Omental fat pad (tissue), 4 donors: Measurements from ENCODE around the gene LRPAP1. TPM values are rescaled to one million over a fixed set of nuclear protein-coding genes. Genes with fewer than 3 reads are reported as not detected.
"Not testable (repeated sequence)": the region's sequence is repeated elsewhere in the genome, so short reads cannot be mapped to it uniquely, and the experiment has no call there.

Source experiments
- ATAC-seq: fragments of 150-250 bp; one replicate; pipeline ENCODE4 v1.9.1; 2016; ENCODE audit warnings: mild to moderate bottlenecking, moderate library complexity; ENCODE audit not compliant: low FRiP score
- DNase-seq: peaks from one replicate; pipeline ENCODE4 v3.0.0-alpha.2; 2019; ENCODE audit warnings: low spot score
- CTCF ChIP-seq, 3 donors: fragments of 450-650 bp; IDR thresholded peaks; one replicate each; pipeline ENCODE4 v1.5.1; 2016 to 2017; ENCODE audit warnings: antibody characterized with exemption in 3 of 3, mild to moderate bottlenecking in 3 of 3, moderate library complexity in 2 of 3
- total RNA-seq, 4 donors: library from RNA; depleted of rRNA; stranded (reverse); fragments of >200 nt; gene quantifications; one replicate each; pipeline ENCODE4 v1.1.0, GENCODE V29; 2016

LRPAP1 gene
- total RNA-seq, 4 donors from 2014 or later, result 119 to 141 (median 127) TPM

DNA sequence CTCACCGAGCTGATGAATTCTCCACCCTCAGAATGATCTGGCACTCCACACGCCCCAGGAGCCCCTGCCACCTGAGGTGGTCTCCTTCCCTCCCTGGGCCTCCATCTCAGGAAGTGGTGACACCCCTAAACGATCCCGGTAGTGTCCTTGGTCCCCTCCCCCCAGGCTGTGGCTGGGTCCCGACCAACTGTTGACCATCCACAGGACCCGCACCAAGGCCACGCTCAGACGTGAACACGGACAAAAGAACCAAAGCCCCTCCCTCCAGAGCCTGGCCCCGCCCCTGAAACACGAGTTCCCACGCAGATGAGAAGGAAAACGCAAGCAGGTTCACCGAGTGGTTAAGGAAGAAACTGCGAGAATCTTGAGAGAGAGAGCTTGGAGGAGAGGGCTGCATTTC is 16.6 kb downstream of the LRPAP1 start:
- ATAC-seq (no peak), DNase-seq (no peak)
- no peak for TF ChIP-seq CTCF (IDR thresholded peaks at IDR 0.05)

GRCh38 chr4:3514806-3515501 is 17.3 kb downstream of the LRPAP1 start:
- ATAC-seq, result no peak
- no peak for TF ChIP-seq CTCF (IDR thresholded peaks at IDR 0.05)
- DNase-seq, result no peak

- no peak for ATAC-seq
- DNase-seq, result no peak
- no peak for TF ChIP-seq CTCF (IDR thresholded peaks at IDR 0.05)
Measured at GRCh38 chr4:3514221-3514780, 17.9 kb downstream of the LRPAP1 start.

GRCh38 chr4:3513807-3514206 is 18.4 kb downstream of the LRPAP1 start:
- TF ChIP-seq CTCF (IDR thresholded peaks at IDR 0.05), result no peak
- ATAC-seq (no peak), DNase-seq (no peak)

GRCh38 chr4:3512719-3513118 is 19.5 kb downstream of the LRPAP1 start:
- TF ChIP-seq CTCF (IDR thresholded peaks at IDR 0.05), result no peak
- DNase-seq (no peak), ATAC-seq (no peak)

DNA sequence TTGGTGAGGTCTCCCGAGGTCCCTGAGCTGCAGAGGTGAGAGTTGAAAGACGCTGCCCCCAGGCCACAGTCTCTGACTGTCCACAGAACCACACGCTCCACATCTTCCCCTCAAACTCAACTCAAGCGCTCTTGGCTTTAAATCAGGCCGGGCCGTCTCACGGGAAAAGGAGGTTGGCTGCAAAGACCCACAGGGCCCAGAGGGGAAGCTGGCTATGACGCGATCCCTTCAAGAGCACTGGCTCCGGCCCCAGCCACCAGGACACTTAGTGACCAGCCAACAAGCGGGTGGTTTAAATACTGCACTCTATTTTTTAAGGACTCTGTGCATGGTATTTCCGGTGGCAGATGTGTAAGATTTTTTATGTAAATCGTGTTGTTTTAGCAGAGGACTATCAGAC is 19.9 kb downstream of the LRPAP1 start:
- TF ChIP-seq CTCF (IDR thresholded peaks at IDR 0.05), result no peak
- no peak for ATAC-seq
- no peak for DNase-seq

GRCh38 chr4:3511601-3512000 is 20.6 kb downstream of the LRPAP1 start:
- not testable (repeated sequence) for DNase-seq, ATAC-seq
